T47D (cell line): ENCODE data around the gene SH2D7.
A peak's percentile ranks its signal among the peaks of the same experiment; 100 is the strongest.

Experiments
- DNase-seq, 2 experiments: peaks; one replicate each; pipeline versions ENCODE4 v3.0.0 to v3.0.0-alpha.2; 2011 to 2012; ENCODE audit warnings: low read depth in 1 of 2, low spot score in 1 of 2
- JUND ChIP-seq: IDR thresholded peaks from 2 replicates; pipeline ENCODE4 v1.6.1; 2012; ENCODE audit warnings: low read depth
- in situ Hi-C: cut with HindIII; loops from 2 replicates; pipeline ENCODE4 v1.10.0; 2016; ENCODE audit warnings: low sequenced_read_pairs, low pct_unique_long_range_greater_than_20kb

The SH2D7 gene

GRCh38 chr15:78129751-78130287 is 37.5 kb downstream of the SH2D7 start:
- in situ Hi-C loops = no loop called here
- DNase-seq = no peak
- TF ChIP-seq JUND = no peak

DNA sequence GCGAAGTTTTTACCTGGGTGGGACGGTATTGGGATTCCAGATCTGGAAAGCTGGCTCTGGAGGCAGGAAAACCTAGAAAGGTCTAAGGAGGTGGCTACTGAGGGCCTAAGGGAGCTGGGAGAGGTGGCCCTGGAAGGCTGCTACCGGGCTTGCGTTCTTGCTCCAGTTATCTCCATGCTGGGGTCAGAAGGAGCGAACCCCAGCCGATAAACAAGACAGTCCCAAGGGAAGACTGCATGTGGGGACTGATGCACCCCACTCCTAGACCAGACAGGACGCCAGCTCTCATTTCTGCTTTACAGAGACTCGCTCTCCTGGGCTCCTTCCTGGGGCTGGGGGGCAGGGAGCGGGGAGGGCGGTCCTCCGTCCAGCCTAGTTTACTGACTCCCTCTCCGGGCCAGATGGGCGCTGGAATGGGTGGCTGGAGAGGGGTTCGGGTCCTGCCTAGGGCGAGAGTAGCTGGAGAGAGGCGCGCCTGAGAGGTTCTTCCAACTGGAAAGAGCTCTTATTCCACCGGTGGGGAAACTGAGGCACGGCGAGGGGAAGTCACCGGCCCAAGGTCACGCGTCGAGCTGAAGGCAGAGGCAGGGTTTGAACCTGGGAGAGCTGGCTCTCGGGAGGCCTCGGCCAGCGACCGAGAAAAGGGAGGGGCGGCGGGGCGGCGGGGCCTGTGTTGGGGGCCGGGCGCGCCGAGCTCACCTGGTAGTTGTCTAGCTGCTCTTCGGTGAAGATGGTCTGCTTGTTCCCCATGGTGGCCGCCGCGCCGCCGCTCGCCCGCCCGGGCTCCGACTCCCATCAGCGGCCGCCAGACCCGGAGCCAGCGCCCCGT is 38.3 kb downstream of the SH2D7 start:
- no peak for TF ChIP-seq JUND
- DNase-seq = no peak
- in situ Hi-C loops = no loop called here

- DNase-seq = peak; percentile 56 to 84
- in situ Hi-C loops = no loop called here
- no peak for TF ChIP-seq JUND
Measured at GRCh38 chr15:78131295-78132061, 39.1 kb downstream of the SH2D7 start, which contains the start of gene CIB2. Gene CIB2 (minus strand): TSS chr15:78131445. CDS start chr15:78131215, 230 bp downstream.

DNA sequence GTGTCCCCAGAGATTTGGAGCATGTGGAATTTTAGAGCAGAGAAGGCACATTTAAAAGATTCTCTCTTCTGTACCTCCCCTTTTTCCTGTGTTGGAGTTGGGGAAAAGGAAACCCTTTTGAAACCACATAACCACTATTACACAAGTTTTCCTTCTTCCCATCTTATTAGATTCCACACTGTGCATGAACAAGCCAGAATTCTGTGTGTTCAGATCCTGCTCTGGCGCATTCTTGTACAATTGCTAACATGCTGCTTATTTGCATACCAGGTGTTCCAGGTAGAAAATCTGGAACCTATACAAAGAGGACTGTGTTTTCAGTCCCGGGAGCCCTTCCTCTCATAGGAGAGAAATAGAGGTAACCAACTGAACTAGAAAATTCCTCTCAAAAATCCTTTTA is 41.4 kb downstream of the SH2D7 start:
- in situ Hi-C loops = no loop called here
- DNase-seq = peak; percentile 77 to 93
- no peak; the same call in 1 of the 2 replicates for TF ChIP-seq JUND

DNA sequence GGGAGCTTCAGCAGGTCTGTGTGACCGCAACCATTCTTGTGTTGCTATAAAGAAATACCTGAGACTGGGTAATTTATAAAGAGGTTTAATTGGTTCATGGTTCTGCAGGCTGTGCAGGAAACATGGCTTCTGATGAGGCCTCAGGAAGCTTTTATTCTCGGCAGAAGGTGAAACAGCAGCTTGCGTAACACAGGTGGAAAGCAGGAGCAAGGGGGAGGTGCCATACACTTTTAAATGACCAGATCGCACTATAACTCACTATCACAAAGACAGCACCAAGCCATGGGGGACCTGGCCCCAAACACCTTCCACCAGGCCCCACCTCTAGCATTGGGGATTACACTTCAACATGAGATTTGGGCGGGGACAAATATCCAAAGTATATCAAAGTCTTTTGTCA is 47.2 kb downstream of the SH2D7 start:
- no peak for DNase-seq
- TF ChIP-seq JUND = no peak
- in situ Hi-C loops = no loop called here

- in situ Hi-C loops = no loop called here
- TF ChIP-seq JUND = no peak
- no peak for DNase-seq
Measured at GRCh38 chr15:78140292-78140691, 47.9 kb downstream of the SH2D7 start.

GRCh38 chr15:78142332-78142731 is 50.0 kb downstream of the SH2D7 start:
- in situ Hi-C loops = no loop called here
- DNase-seq = no peak
- TF ChIP-seq JUND = no peak

DNA sequence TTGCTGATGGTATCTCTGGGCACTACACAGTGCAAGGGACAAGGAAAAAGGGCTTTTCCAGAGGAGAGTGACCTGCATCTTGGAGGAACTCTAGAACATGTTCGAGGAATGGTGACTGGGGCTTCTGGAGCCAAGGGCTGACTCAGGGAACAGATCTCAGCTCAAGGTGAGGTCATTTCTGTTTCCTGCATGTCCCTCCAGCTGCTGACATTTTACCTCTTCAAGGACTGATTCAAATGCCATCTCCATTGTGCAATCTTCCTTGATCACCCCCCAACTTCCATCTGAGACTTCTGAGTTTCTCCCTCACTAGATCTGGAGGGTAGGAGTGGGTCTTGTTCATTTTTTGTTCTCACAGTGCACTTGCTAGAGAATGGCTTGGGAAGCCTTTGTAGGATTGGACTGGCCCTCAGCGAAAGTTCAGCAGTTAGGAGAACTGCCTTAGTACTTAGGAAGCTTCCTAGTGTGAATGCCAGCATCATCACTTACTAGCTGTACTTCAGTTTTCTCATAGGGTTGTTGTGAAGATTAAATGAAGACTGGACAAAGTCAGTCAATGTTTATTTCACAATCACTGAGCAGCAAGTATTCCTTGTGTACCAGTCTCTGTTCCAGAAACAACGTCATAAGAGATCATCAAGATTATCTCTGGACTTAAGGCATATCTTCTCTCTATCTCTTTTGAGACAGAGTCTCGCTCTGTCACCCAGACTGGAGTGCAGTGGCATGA is 54.2 kb downstream of the SH2D7 start:
- DNase-seq = peak in 1 of 2 experiments; percentile 33
- in situ Hi-C loops = no loop called here
- TF ChIP-seq JUND = no peak

GRCh38 chr15:78147566-78147965 is 55.2 kb downstream of the SH2D7 start:
- DNase-seq = no peak
- in situ Hi-C loops = no loop called here
- no peak for TF ChIP-seq JUND

GRCh38 chr15:78148392-78149067 is 56.2 kb downstream of the SH2D7 start:
- no peak for DNase-seq
- in situ Hi-C loops = no loop called here
- no peak for TF ChIP-seq JUND

GRCh38 chr15:78149068-78149804 is 56.9 kb downstream of the SH2D7 start, which contains the start of gene IDH3A:
Gene IDH3A (plus strand): TSS chr15:78149362. CDS start chr15:78149404, 42 bp downstream.
- in situ Hi-C loops = no loop called here
- no peak for TF ChIP-seq JUND
- DNase-seq = peak; percentile 84 to 98
